HepG2 (cell line): ENCODE data around the gene CCDC88B. TPM values are rescaled to one million over a fixed set of nuclear protein-coding genes. Genes with fewer than 3 reads are reported as not detected.
A peak's percentile ranks its signal among the peaks of the same experiment; 100 is the strongest.

ENCODE experiments used
- ARNTL ChIP-seq: sonication (generic); formaldehyde crosslinking; IDR thresholded peaks from 2 replicates; pipeline ENCODE4 v1.4.0; 2020; ENCODE audit warnings: mild to moderate bottlenecking, missing genetic modification reagents
- BCLAF1 ChIP-seq: fragments of 450-650 bp; IDR thresholded peaks from 2 replicates; pipeline ENCODE4 v1.6.1; 2017; ENCODE audit warnings: mild to moderate bottlenecking
- IKZF5 ChIP-seq: IDR thresholded peaks from 2 replicates; pipeline ENCODE4 v1.6.1; 2018; ENCODE audit warnings: missing genetic modification reagents, mild to moderate bottlenecking, missing compliant biosample characterization
- KAT7 ChIP-seq: IDR thresholded peaks from 2 replicates; pipeline ENCODE4 v1.6.1; 2018; ENCODE audit warnings: borderline replicate concordance, missing compliant biosample characterization
- KDM5B ChIP-seq: sonication (generic); formaldehyde crosslinking; IDR thresholded peaks from 2 replicates; pipeline ENCODE4 v1.4.0; 2020; ENCODE audit warnings: missing genetic modification reagents, mild to moderate bottlenecking, borderline replicate concordance
- NCOR1 ChIP-seq: fragments of 200-600 bp; sonication (generic); IDR thresholded peaks from 2 replicates; pipeline ENCODE4 v1.7.0; 2017; ENCODE audit warnings: antibody characterized with exemption, low read length, borderline replicate concordance
- SIX1 ChIP-seq: sonication (generic); formaldehyde crosslinking; IDR thresholded peaks from 2 replicates; pipeline ENCODE4 v1.4.0; 2020; ENCODE audit warnings: missing genetic modification reagents, borderline replicate concordance
- STAG1 ChIP-seq: sonication (generic); formaldehyde crosslinking; IDR thresholded peaks from 2 replicates; pipeline ENCODE4 v1.4.0; 2020; ENCODE audit warnings: missing genetic modification reagents
- TRIM22 ChIP-seq: fragments of 450-650 bp; IDR thresholded peaks from 2 replicates; pipeline ENCODE4 v1.6.1; 2017
- XRCC5 ChIP-seq: fragments of 200-400 bp; formaldehyde crosslinking; optimal IDR thresholded peaks from 2 replicates; pipeline ENCODE3; 2017; ENCODE audit warnings: mild to moderate bottlenecking, low read length
- ZBTB20 ChIP-seq: sonication (generic); formaldehyde crosslinking; IDR thresholded peaks from 2 replicates; pipeline ENCODE4 v1.8.1; 2023; ENCODE audit warnings: missing genetic modification reagents, low read depth, mild to moderate bottlenecking, borderline replicate concordance
- ZFP36 ChIP-seq: fragments of 150-350 bp; IDR thresholded peaks from 2 replicates; pipeline ENCODE4 v1.6.1; 2018; ENCODE audit warnings: borderline replicate concordance, low read length, low read depth; ENCODE audit not compliant: partially characterized antibody
- ZMAT3 ChIP-seq: sonication (generic); formaldehyde crosslinking; conservative IDR thresholded peaks from 2 replicates; pipeline ENCODE4 v1.7.0; 2021; ENCODE audit warnings: missing genetic modification reagents
- ZNF274 ChIP-seq: sonication (generic); formaldehyde crosslinking; IDR thresholded peaks from 2 replicates; pipeline ENCODE4 v1.5.1; 2020; ENCODE audit warnings: mild to moderate bottlenecking, missing genetic modification reagents
- ZNF512B ChIP-seq: sonication (generic); formaldehyde crosslinking; IDR thresholded peaks from 2 replicates; pipeline ENCODE4 v1.5.1; 2020; ENCODE audit warnings: missing genetic modification reagents, mild to moderate bottlenecking, borderline replicate concordance
- ZNF704 ChIP-seq: sonication (generic); formaldehyde crosslinking; IDR thresholded peaks from 2 replicates; pipeline ENCODE4 v1.8.1; 2023; ENCODE audit warnings: mild to moderate bottlenecking, inconsistent platforms, moderate library complexity, missing genetic modification reagents, borderline replicate concordance
- ZNF788 ChIP-seq: sonication (generic); formaldehyde crosslinking; IDR thresholded peaks from 2 replicates; pipeline ENCODE4 v1.5.0; 2020; ENCODE audit warnings: mild to moderate bottlenecking, missing genetic modification reagents, borderline replicate concordance
- polyA plus RNA-seq, 8 experiments: library from polyadenylated mRNA; depleted of rRNA in 3 of 8; stranded (reverse) in 7 of 8; unstranded in 1 of 8; fragments of >200 nt; fragmentation: Illumina TruSeq in 4 of 8; extraction: Trizol in 4 of 8; gene quantifications; 2 replicates each; pipeline versions ENCODE4 v1.2.1 to v1.2.3, GENCODE V29; 2011 to 2016; ENCODE audit warnings: low read depth in 4 of 8, missing spikeins in 1 of 8, mixed read lengths in 1 of 8; ENCODE audit not compliant: insufficient read depth in 1 of 8
- total RNA-seq, 5 experiments: library from RNA; depleted of rRNA; stranded (reverse); fragments of >200 nt; fragmentation: Illumina TruSeq; extraction: Trizol; gene quantifications; 2 replicates each; pipeline ENCODE4 v1.2.3, GENCODE V29; 2016; ENCODE audit warnings: low read depth in 1 of 5

Gene CCDC88B
- total and polyA plus RNA-seq, 2 of the 13 experiments (the other 11 are each of a cell fraction or from before 2014, with no cell fraction given): 3.6 to 4.8 TPM

GRCh38 chr11:64317325-64317960 lies 22.6 kb upstream of the CCDC88B start, which contains the start of gene TRMT112 (continued):
- no peak; the same call in 1 of the 2 replicates for TF ChIP-seq ZNF274 (CRISPR knock-in tag)
- TF ChIP-seq ZNF788 (CRISPR knock-in tag): 0 out of 2 replicates have a peak, but pooled peaks have one; percentile 66
- no peak for TF ChIP-seq ZNF704
- TF ChIP-seq ZNF512B (CRISPR knock-in tag): no peak
- TF ChIP-seq ZBTB20 (CRISPR knock-in tag): no peak
- no peak for TF ChIP-seq ZFP36
- 0 out of 2 replicates have a peak, but pooled peaks have one; percentile 30 for TF ChIP-seq ZMAT3
- TF ChIP-seq NCOR1: peak; percentile 69; the same call in 1 of the 2 replicates
- no peak; the same call in 1 of the 2 replicates for TF ChIP-seq ARNTL
- no peak for TF ChIP-seq XRCC5
- TF ChIP-seq BCLAF1: no peak
- TF ChIP-seq KAT7 (CRISPR knock-in tag): no peak
- TF ChIP-seq STAG1 (CRISPR knock-in tag): no peak
- TF ChIP-seq SIX1 (CRISPR knock-in tag): no peak
- TF ChIP-seq IKZF5 (CRISPR knock-in tag): no peak; the same call in 1 of the 2 replicates
- TF ChIP-seq TRIM22: no peak
- peak; percentile 43; the same call in 1 of the 2 replicates for TF ChIP-seq KDM5B
